ENCODE measurements around the gene KMO.

- TF ChIP-seq, protein P1, sequence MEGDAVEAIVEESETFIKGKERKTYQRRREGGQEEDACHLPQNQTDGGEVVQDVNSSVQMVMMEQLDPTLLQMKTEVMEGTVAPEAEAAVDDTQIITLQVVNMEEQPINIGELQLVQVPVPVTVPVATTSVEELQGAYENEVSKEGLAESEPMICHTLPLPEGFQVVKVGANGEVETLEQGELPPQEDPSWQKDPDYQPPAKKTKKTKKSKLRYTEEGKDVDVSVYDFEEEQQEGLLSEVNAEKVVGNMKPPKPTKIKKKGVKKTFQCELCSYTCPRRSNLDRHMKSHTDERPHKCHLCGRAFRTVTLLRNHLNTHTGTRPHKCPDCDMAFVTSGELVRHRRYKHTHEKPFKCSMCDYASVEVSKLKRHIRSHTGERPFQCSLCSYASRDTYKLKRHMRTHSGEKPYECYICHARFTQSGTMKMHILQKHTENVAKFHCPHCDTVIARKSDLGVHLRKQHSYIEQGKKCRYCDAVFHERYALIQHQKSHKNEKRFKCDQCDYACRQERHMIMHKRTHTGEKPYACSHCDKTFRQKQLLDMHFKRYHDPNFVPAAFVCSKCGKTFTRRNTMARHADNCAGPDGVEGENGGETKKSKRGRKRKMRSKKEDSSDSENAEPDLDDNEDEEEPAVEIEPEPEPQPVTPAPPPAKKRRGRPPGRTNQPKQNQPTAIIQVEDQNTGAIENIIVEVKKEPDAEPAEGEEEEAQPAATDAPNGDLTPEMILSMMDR (IDR thresholded peaks at IDR 0.05; ENCODE audit: insufficient read depth, low read length), result no peak
- TF ChIP-seq REST (IDR thresholded peaks at IDR 0.05; ENCODE audit: insufficient replicate concordance, low read depth) (no peak), POLR2AphosphoS5 (IDR thresholded peaks at IDR 0.05; ENCODE audit: low read depth) (no peak), GABPA (IDR thresholded peaks at IDR 0.05; ENCODE audit: low read depth) (no peak), SPI1 (IDR thresholded peaks at IDR 0.05; ENCODE audit: borderline replicate concordance, low read depth) (no peak)
Measured at GRCh38 chr1:241614572-241614971, 82.4 kb downstream of the KMO start.
